ENCODE data around the gene TRPM3. TPM values are rescaled to one million over a fixed set of nuclear protein-coding genes. Genes with fewer than 3 reads are reported as not detected.

The TRPM3 gene
- total RNA-seq, 1 experiment from 2014 or later = not detected

DNA sequence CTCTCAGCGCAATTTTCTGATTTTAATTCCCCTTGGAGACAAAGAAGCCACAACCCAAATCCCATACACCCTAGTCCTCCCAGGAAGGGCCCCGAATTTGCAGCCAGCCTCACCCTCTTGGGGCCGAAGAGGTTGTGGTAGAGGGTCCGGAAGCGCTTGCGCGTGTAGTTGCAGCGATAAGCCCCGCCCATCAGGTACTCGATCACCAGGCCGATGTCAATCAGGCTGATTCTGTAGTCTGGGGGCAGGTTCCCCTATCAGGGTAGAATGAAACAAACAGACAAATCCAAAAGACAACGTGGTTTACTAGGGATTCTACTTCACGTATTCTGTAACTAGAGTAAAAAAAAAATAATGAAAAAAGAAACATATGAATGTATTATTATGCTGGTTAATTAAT, 496.3 kb downstream of the TRPM3 start:
- in situ Hi-C loops (cut with HindIII; ENCODE audit: low pct_unique_long_range_greater_than_20kb, low sequenced_read_pairs) (no loop called here), intact Hi-C loops (cut with micrococcal nuclease; ENCODE audit: unreplicated experiment) (no loop called here)
- DNase-seq (ENCODE audit: low read depth, low spot score) = no peak
- ATAC-seq = no peak
- Histone ChIP-seq H3K9me3 (ENCODE audit: control insufficient read depth, insufficient read depth, low read depth, low read length) (no peaks in the 10 kb centered on the region), H3K27me3 (ENCODE audit: control insufficient read depth, insufficient read depth, low read length) (no peaks in the 10 kb centered on the region), H3K27ac (ENCODE audit: low read length) (no peak overlapping the region), H3K36me3 (ENCODE audit: control insufficient read depth, insufficient read depth, low read length) (no peaks in the 10 kb centered on the region), H3K4me1 (ENCODE audit: control insufficient read depth, insufficient read depth, low read length) (no peaks in the 10 kb centered on the region), H3K4me3 (ENCODE audit: low read depth in 2 of 2, low read length in 2 of 2) (no peak overlapping the region)
- ChIA-PET CTCF (no interaction called here), POLR2A (no interaction called here)
- TF ChIP-seq TCF7L2 (IDR thresholded peaks at IDR 0.05; ENCODE audit: low read depth, low read length) = no peak
- TF ChIP-seq, protein P1, sequence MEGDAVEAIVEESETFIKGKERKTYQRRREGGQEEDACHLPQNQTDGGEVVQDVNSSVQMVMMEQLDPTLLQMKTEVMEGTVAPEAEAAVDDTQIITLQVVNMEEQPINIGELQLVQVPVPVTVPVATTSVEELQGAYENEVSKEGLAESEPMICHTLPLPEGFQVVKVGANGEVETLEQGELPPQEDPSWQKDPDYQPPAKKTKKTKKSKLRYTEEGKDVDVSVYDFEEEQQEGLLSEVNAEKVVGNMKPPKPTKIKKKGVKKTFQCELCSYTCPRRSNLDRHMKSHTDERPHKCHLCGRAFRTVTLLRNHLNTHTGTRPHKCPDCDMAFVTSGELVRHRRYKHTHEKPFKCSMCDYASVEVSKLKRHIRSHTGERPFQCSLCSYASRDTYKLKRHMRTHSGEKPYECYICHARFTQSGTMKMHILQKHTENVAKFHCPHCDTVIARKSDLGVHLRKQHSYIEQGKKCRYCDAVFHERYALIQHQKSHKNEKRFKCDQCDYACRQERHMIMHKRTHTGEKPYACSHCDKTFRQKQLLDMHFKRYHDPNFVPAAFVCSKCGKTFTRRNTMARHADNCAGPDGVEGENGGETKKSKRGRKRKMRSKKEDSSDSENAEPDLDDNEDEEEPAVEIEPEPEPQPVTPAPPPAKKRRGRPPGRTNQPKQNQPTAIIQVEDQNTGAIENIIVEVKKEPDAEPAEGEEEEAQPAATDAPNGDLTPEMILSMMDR (IDR thresholded peaks at IDR 0.05) = no peak
- no peak for TF ChIP-seq SIN3A (IDR thresholded peaks at IDR 0.05; ENCODE audit: borderline replicate concordance, insufficient read depth, low read depth, low read length)
- TF ChIP-seq, protein P2, sequence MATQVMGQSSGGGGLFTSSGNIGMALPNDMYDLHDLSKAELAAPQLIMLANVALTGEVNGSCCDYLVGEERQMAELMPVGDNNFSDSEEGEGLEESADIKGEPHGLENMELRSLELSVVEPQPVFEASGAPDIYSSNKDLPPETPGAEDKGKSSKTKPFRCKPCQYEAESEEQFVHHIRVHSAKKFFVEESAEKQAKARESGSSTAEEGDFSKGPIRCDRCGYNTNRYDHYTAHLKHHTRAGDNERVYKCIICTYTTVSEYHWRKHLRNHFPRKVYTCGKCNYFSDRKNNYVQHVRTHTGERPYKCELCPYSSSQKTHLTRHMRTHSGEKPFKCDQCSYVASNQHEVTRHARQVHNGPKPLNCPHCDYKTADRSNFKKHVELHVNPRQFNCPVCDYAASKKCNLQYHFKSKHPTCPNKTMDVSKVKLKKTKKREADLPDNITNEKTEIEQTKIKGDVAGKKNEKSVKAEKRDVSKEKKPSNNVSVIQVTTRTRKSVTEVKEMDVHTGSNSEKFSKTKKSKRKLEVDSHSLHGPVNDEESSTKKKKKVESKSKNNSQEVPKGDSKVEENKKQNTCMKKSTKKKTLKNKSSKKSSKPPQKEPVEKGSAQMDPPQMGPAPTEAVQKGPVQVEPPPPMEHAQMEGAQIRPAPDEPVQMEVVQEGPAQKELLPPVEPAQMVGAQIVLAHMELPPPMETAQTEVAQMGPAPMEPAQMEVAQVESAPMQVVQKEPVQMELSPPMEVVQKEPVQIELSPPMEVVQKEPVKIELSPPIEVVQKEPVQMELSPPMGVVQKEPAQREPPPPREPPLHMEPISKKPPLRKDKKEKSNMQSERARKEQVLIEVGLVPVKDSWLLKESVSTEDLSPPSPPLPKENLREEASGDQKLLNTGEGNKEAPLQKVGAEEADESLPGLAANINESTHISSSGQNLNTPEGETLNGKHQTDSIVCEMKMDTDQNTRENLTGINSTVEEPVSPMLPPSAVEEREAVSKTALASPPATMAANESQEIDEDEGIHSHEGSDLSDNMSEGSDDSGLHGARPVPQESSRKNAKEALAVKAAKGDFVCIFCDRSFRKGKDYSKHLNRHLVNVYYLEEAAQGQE (IDR thresholded peaks at IDR 0.05; ENCODE audit: insufficient read depth in 1 of 2, low read depth in 2 of 2, low read length in 1 of 2) = no peak
- no peak for TF ChIP-seq POLR2AphosphoS5 (IDR thresholded peaks at IDR 0.05; ENCODE audit: low read depth, low read length)
- no TSS peak for BruUV-seq (replicated peaks)

DNA sequence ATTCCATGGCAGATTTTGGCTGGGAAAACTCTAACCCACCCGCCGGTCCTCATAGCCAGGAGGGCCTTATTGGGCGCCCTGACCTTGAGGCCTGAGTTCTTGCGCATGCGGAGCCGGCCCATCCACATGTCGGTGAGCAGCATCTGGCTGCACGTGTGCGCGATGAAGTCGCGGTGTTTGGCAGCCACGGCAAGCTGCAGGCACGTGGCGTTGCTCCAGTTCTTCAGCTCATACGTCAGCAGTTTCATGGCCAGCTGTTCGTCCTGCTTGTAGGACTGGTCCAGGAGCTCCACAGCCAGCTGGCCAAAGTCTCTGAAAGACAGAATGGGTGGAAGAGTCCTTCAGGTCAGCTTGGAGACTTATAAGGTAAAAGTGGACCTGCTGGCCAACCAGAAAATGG, 502.6 kb downstream of the TRPM3 start:
- Histone ChIP-seq H3K36me3 (ENCODE audit: control insufficient read depth, insufficient read depth, low read length) (no peaks in the 10 kb centered on the region), H3K4me3 (ENCODE audit: low read depth in 2 of 2, low read length in 2 of 2) (no peak overlapping the region), H3K4me1 (ENCODE audit: control insufficient read depth, insufficient read depth, low read length) (no peaks in the 10 kb centered on the region), H3K27me3 (ENCODE audit: control insufficient read depth, insufficient read depth, low read length) (no peaks in the 10 kb centered on the region), H3K27ac (ENCODE audit: low read length) (no peak overlapping the region), H3K9me3 (ENCODE audit: control insufficient read depth, insufficient read depth, low read depth, low read length) (no peaks in the 10 kb centered on the region)
- no peak for TF ChIP-seq TCF7L2 (IDR thresholded peaks at IDR 0.05; ENCODE audit: low read depth, low read length)
- TF ChIP-seq, protein P1 (IDR thresholded peaks at IDR 0.05) = no peak
- TF ChIP-seq, protein P2 (IDR thresholded peaks at IDR 0.05; ENCODE audit: insufficient read depth in 1 of 2, low read depth in 2 of 2, low read length in 1 of 2) = no peak
- CTCF ChIA-PET = no interaction called here
- ATAC-seq (no peak), DNase-seq (ENCODE audit: low read depth, low spot score) (no peak)
- no TSS peak for BruUV-seq (replicated peaks)
- intact Hi-C loops (cut with micrococcal nuclease; ENCODE audit: unreplicated experiment) = no loop called here
- POLR2A ChIA-PET = no interaction called here
- in situ Hi-C loops (cut with HindIII; ENCODE audit: low pct_unique_long_range_greater_than_20kb, low sequenced_read_pairs) = no loop called here

All from Panc1 (cell line).